GM21576 (cell line): Measurements from ENCODE around the gene ERMARD.

Experiments
- ATAC-seq: cut with Tn5 transposase; IDR thresholded peaks from one replicate; pipeline ENCODE4 v1.9.1; 2021; ENCODE audit warnings: mild to moderate bottlenecking, moderate library complexity; ENCODE audit not compliant: unreplicated experiment

ERMARD gene

GRCh38 chr6:169751242-169752073, at the start of gene ERMARD, which contains the start of gene DYNLT2:
TSS of gene ERMARD (plus strand) at chr6:169751622. CDS start at chr6:169751658, 36 bp downstream.
TSS of gene DYNLT2 (minus strand) at chr6:169751572. CDS start at chr6:169751458, 114 bp downstream.
- peak; percentile 94 for ATAC-seq

- peak; percentile 92 for ATAC-seq
These were observed 49.2 kb upstream of the ERMARD start, which contains the start of the genes C6orf120 and WDR27 for GRCh38 chr6:169701954-169702839. TSS of gene C6orf120 (plus strand) at chr6:169702126. CDS start at chr6:169702460, 334 bp downstream. TSS of gene WDR27 (minus strand) at chr6:169702029. CDS start at chr6:169689005, 13,024 bp downstream.

GRCh38 chr6:169702840-169703246, 48.6 kb upstream of the ERMARD start:
- ATAC-seq: peak; percentile 8

- no peak for ATAC-seq
These were observed 43.6 kb upstream of the ERMARD start for GRCh38 chr6:169707772-169708171.

DNA sequence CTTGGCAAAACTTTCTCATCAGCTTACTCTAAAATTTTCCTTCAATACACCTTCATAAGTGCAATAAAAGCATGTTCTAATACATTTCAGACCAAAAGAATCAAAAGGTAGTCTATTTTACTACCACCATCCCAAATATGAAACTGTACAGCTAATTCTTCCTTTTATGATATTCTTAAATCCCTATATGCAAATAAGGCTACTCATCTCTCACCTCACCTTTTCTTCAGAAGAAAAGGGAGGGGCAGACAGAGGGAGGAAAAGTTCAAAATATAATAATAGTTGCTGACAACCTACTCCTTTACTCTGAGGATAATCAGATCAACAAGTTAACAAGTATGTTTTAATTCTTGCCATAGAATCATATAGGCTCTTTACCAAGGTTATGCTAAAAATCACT, 42.1 kb upstream of the ERMARD start:
- peak; percentile 52 for ATAC-seq

DNA sequence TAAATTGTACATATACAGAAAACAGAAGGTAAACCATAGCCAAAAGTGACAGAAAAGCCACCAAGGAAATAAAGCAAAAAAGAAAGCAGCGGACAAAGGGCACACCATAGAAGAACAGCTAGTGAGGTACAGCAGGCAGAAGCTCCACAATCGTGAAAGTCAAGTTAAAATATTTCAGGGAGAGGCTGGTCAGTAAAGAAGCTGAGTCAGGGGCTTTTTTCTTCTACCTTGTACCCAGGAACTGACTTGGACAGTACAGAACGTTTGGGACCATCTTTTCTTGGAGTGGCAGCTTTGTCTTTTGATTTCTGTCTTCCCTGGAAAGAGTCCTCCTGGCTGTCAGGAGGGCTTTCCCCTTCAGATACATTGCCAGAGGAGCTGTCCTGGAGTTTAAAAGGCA, 41.4 kb upstream of the ERMARD start:
- ATAC-seq: no peak

DNA sequence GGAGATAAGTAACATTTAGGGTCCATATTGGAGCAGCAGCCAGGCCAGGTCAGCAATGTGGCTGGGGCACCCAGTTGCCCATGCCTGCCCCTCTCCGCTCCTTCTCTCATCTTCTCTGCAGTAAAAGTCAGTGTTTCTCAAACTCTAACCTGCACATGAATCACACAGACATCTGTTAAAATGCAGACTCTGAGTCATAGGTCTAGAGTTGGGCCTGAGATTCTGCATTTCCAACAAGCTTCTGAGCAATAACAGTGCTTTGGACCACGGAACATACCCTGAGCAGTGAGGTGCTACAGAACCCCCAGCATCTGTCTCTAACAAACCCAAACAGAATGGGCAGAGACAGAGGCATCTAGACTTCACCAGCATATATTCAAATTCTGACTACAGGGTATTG, 37.2 kb upstream of the ERMARD start:
- ATAC-seq: no peak

- ATAC-seq: no peak
These were observed 36.8 kb upstream of the ERMARD start for GRCh38 chr6:169714595-169714994.

DNA sequence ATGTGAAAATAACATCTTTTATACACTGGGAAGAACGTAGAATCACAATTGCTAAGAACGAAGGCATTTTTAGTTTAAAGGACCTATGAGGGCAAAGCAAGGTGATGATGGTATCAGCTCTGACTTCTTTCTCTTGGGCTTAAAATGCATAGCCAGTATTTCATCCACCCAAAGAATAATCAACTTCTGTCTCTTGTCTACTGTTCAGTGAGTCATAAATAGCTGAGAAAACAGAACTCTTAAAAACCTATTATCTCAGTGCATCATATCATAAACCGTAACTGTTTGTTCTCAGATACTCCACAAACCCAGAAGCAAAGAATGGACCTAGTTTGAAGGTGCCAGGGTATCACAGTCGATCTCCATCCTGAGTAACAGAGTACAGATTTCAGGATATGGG, 32.3 kb upstream of the ERMARD start:
- ATAC-seq: no peak

- no peak for ATAC-seq
These were observed 31.1 kb upstream of the ERMARD start for GRCh38 chr6:169720207-169720855.

- peak; percentile 29 for ATAC-seq
These were observed 28.8 kb upstream of the ERMARD start for GRCh38 chr6:169722362-169723199.

DNA sequence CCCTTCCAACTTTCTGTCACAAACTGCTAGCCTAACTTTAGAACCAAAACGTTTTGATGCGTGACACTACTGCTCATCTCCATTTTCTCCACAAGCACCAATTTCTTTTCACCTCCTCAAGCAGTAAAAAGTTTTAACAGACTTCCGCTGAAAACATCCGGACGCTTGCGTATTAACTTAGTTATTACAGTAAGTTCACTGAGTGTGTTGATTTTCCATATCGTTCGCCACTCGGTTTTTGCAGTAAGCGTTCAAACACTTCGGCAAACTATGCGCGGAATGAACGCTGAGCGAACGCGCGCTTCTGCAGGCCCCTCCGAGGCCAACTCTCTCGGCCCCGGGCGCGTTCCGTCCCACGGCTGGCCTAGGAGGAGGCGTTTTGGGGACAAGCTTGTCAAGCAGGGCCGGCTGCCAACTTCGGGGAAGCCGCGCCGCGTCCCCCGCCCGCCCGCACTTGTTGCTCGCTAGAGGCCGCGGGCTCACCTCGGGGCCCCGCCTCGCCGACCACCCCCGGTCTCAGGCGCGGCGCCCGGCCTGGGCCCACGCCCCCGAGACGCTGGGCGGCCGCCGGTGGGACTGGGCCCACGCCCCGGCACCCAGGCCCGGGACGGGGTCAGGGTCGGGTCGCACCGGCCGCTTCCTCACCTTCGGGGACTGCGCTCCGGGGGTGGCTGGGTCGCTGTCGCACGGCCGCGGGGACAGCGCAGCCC, 28.1 kb upstream of the ERMARD start:
- ATAC-seq: peak; percentile 35

DNA sequence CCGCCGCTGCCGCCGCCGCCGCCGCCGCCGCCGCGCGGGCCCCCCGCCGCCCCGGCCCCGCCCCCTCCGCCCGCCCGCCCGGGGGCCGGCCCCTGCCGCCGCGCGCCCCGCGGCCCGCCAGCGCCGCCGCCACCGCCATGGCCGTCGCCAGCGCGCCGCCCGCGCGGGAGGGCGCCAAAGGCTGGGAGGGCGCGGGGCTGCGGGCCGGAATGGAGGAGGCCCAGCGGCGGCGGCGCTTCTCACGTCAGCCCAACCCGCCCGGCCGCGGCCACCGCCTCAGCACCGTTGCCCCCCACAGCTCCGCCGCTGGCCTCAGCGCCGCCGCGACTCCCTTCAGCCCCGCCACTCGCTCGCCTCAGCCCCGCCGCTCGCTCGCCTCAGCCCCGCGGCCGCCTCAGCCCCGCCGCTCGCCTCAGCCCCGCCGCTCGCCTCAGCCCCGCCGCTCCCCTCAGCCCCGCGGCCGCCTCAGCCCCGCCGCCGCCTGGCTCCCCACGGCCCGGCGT, 27.4 kb upstream of the ERMARD start:
- ATAC-seq: peak; percentile 38

DNA sequence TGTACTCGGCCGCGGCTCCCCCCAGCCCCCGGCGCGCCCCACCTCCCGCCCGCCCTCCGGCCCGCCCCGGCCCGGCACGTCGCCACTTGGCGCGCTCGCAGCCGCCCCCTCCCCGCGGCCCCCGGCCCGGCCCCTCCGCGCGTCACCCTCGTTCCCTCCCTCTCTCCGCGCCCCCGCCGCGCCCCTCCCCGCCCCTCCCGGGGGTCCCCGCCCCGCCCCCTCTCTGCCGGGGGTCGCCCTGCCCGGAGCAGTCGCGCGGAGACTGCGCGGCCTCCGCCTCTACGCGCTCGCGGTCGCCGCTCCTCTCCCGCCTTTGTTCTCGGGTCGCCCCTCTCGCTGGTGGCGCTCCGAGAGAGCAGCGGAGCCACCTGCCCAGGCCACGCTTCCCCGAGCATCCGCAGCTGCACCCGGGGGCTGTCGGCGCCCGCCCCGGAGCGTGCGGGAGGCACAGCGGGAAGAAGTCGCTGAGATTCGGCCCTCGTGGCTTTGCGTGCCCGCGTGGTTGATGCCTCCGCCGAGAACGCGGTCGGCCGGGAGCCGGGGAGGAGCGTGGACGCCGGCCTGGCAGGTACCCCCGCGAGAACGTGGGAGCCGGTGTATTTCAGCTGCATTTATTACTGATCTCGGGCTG, 26.8 kb upstream of the ERMARD start, which contains the start of gene PHF10:
Gene PHF10 (minus strand): TSS at position 7 of the 631 bp plus-strand sequence. CDS start 569 bp downstream, outside the sequence.
- peak; percentile 37 for ATAC-seq

DNA sequence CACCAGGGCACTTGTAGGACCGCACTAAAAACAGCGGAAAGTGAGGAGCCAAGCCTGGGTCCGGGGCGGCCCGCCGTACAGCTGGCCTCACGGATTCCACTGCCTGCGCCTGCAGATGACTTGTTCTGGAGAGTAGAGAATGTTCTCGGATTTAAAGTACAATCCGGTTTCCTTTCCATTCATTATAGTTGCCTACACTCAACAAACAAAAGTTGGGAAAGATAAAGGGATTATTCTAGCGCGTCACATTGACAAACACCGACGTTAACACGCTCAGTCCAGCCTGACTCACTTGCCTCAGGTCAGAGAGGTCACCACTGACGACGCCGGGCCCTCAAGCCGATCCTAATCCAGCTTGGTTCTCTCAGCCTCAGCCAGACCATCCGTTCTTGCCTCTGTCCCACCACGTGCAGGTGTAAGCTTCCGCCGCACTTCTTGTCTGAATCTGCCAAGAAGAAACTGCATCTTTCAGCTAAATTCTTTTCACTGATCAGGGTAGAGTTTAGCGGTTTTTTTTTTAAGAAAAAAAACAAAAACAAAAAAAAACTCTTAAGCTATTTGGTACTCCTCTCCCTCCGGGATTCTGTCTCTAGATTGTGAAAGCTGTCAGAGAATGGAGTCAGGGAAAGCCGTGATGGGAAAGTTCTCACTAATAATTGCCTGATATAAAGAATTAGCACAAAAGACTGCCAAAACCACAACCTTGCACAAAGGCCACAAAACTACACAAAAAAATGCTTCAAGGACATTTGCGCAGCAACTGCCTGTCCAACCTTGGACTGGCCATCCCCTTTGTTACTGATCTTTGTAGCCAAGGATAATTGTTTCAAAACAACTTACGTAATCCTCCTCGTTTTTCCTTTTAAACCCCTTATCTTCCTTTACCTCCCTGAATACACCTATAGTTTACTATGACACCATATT, 26.0 kb upstream of the ERMARD start:
- no peak for ATAC-seq

- ATAC-seq: no peak
These were observed 25.4 kb upstream of the ERMARD start for GRCh38 chr6:169726049-169726400.

DNA sequence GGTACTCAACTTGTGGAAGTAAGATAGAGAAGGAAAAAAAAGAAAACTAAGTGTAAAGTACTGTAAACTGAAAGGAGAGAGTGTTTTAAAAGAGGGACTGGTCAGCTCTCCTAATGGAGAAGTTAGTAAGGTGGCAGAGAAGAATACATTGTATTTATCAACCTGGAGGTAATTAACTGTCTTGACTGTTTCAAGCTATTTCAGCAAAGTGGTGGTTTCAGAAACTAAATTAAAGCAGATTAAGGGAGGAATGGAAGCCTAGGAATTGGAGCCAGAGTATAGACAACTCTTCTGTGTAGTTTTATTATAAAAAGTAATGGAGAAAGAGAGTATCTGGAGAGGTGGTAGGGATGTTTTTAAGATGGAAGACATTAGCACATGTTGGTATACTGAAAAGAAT, 24.5 kb upstream of the ERMARD start:
- no peak for ATAC-seq

DNA sequence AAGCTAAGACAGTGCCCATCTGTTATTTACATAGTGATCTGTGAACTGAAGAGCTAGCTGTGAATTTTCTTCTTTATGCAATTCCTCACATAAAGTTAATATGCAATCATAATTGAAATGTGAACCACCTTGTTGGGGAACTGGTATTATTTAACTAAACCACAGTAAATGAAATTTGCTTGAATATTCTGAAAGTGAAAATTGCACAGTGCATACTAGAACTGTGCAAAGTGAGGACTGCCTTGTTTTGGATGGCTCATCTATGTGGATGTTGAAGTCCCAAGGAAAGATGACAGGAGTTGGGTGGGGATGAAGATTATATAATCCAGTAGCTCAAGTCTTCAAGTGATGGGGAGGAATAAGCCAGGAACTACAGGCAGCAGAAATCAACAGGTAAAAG, 21.5 kb upstream of the ERMARD start:
- ATAC-seq: no peak
